Adrenal gland (tissue), 5 donors: ENCODE data around the gene ARHGAP31.

Source experiments
- POLR2A ChIP-seq, 2 donors: fragments of 450-650 bp; IDR thresholded peaks; one replicate each; pipeline ENCODE4 v1.6.1; 2017; ENCODE audit warnings: antibody characterized with exemption in 2 of 2, mild to moderate bottlenecking in 2 of 2, moderate library complexity in 1 of 2
- TF ChIP-seq, protein P1 (sequence below), 6 experiments: fragments of 450-650 bp in 4 of 6; fragments of 200-600 bp in 2 of 6; sonication (generic) in 1 of 6; IDR thresholded peaks; 1 replicate in 5 of 6; 2 replicates in 1 of 6; pipeline versions ENCODE4 v1.5.1 to v1.8.0; 2016 to 2021; ENCODE audit warnings: antibody characterized with exemption in 6 of 6, mild to moderate bottlenecking in 2 of 6, moderate library complexity in 1 of 6
- donor health status: DM: no; HTN: no; CAD: no.

GRCh38 chr3:119352863-119353527 lies 58.8 kb downstream of the ARHGAP31 start:
- TF ChIP-seq, protein P1, sequence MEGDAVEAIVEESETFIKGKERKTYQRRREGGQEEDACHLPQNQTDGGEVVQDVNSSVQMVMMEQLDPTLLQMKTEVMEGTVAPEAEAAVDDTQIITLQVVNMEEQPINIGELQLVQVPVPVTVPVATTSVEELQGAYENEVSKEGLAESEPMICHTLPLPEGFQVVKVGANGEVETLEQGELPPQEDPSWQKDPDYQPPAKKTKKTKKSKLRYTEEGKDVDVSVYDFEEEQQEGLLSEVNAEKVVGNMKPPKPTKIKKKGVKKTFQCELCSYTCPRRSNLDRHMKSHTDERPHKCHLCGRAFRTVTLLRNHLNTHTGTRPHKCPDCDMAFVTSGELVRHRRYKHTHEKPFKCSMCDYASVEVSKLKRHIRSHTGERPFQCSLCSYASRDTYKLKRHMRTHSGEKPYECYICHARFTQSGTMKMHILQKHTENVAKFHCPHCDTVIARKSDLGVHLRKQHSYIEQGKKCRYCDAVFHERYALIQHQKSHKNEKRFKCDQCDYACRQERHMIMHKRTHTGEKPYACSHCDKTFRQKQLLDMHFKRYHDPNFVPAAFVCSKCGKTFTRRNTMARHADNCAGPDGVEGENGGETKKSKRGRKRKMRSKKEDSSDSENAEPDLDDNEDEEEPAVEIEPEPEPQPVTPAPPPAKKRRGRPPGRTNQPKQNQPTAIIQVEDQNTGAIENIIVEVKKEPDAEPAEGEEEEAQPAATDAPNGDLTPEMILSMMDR (IDR thresholded peaks at IDR 0.05), result peak in 5 of 6 experiments; percentile 19 to 44 (median 40)
- no peak for TF ChIP-seq POLR2A (IDR thresholded peaks at IDR 0.05)
